GM21390 (cell line): ENCODE data around the gene GPBP1L1.
"Not testable (repeated sequence)": the region's sequence is repeated elsewhere in the genome, so short reads cannot be mapped to it uniquely, and the experiment has no call there.

Experiments used
- ATAC-seq: cut with Tn5 transposase; IDR thresholded peaks from one replicate; pipeline ENCODE4 v1.9.1; 2021; ENCODE audit not compliant: unreplicated experiment

GPBP1L1 gene, protein sequence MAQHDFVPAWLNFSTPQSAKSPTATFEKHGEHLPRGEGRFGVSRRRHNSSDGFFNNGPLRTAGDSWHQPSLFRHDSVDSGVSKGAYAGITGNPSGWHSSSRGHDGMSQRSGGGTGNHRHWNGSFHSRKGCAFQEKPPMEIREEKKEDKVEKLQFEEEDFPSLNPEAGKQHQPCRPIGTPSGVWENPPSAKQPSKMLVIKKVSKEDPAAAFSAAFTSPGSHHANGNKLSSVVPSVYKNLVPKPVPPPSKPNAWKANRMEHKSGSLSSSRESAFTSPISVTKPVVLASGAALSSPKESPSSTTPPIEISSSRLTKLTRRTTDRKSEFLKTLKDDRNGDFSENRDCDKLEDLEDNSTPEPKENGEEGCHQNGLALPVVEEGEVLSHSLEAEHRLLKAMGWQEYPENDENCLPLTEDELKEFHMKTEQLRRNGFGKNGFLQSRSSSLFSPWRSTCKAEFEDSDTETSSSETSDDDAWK

DNA sequence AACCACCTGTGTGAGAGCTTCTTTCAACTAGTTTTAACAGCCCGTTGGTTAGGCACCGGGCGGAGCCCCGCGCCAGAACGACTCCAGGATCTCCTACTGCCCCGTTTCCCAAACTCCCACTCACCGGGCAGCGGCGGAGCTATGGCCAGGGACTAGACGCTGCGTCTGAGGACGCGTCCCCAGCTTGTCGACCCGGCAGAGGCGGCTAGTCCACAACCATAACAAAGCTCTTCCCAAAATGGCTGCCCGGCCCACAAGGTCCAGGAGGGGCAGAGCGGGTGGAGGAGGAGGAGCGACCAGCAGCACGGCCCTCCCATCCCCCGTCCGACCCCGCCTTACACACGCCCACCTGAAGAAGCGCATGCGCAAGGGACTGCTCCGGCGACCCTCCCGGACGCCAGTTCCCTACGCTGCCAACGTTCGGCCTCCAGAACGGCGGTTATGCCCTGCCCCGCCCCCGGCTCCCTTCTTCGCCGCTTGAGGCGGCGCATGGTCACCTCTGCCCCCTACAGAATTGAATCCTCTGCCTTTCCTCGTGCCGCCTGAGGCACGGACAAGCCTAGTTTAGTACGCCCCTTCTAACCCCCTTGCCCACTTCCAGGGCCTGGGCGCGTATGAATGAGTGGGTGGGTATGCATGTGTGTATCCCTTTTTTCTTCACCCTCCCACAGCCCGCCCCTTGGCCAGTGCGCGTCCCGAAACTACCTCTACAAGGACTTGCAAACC lies at the start of gene GPBP1L1:
Gene GPBP1L1, minus strand, starts transcription at position 246 of the 726 bp plus-strand sequence. CDS start 27,446 bp downstream, outside the sequence.
- ATAC-seq = peak; percentile 58

DNA sequence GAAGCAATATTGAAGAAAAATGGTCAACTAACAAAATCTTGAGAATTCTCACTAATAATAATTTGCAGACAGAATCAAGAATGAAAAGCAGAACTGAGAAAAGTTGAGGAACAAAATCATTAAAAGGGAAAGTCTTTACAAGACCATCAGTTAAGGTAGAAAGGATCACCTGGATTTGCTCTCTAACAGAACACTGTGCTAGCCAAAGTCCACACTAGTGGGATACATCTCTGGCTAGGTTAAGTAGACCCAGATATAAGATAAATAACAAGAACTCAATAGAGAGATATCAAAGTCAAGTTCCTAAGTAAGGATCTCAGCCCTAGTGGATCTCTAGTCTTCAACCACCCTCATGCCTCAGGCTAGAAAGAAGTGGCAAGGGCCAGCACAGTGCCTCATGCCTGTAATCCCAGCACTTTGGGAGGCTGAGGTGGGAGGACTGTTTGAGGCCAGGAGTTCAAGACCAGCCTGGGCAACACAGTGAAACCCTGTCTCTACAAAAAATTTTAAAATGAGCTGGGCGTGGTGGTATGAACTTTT lies 44.5 kb upstream of the GPBP1L1 start:
- no peak for ATAC-seq

DNA sequence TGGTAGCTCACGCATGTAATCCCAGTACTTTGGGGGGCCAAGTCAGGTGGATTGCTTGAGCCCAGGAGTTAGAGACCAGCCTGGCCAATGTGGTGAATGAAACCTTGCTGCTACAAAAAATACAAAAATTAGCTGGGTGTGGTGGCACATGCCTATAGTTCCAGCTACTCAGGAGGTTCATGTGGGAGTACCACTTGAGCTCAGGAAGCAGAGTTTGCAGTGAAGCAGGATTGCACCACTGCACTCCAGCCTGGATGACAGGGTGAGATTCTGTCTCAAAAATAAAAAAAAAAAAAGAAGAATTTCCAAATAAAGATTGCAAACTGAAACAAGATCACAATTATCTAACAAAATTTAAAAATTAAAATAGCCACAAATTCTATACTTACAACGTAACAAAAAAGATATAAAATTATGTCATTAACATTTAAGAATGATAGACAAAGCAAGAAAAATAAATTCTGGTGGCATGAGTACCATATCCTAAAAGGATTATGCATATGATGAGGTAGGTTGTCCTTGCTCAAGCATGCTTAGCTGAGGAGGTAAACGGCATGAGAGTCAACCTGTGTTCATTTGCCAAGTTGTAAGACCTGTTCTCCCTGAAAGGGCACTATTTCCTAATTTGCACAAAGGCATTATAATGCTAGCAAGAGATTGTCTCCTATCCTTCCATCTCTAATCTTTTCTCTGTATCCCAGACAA lies 43.9 kb upstream of the GPBP1L1 start:
- ATAC-seq = no peak

DNA sequence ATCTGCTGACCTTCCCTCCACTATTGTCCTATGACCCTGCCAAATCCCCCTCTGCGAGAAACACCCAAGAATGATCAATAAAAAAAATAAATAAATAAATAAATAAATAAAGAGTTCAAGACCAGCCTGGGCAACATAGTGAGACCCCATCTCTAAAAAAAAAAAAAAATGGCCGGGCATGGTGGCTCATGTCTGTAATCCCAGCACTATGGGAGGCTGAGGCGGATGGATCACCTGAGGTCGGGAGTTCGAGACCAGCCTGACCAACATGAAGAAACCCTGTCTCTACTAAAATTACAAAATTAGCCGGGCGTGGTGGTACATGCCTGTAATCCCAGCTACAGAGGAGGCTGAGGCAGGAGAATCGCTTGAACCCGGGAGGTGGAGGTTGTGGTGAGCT lies 39.7 kb upstream of the GPBP1L1 start:
- not testable (repeated sequence) for ATAC-seq

DNA sequence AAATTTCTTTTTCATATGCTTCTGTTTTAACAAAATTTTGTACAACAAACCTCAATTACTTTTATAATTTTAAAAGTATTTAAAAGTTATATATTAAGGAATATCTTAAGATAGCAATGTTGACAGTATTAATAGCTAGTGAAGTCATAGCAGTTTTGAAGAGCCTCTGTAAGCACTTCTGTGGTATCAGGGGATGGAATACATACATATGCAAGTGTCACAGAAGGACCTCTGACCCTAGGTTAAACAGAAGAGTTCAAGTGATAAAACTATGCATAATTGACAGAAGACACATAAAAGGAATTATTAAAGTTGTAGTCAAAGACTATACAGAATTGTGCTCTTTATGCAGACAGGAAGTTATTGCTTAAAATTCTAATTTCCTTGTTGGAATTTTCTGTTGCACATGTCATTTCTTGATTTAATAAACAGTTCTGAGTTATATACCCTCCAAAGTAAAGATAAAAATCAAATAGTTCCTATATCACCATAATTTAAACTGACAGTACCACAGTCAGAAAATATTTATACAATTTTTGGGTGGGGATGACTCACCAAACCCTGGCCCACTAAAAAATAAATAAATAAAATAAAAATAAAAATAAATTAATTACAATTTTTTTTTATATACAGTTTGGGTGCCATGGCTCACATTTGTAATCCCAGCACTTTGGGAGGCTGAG lies 37.1 kb upstream of the GPBP1L1 start:
- no peak for ATAC-seq

DNA sequence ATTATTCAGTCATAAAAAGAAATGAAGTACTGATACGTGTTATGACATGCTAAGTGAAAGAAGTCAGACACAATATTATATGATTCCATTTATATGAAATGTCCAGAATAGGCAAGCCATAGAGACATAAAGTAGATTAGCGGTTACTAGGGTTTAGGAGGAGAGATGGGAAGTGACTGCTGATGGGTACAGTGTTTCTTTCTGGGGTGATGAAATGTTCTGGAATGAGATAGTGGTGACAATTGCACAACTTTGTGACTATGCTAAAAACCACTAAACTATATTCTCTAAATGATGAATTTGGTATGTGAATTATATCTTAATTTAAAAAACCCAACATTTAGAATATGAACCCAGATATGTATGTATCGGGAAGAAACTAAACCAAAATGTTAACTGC lies 36.5 kb upstream of the GPBP1L1 start:
- no peak for ATAC-seq

DNA sequence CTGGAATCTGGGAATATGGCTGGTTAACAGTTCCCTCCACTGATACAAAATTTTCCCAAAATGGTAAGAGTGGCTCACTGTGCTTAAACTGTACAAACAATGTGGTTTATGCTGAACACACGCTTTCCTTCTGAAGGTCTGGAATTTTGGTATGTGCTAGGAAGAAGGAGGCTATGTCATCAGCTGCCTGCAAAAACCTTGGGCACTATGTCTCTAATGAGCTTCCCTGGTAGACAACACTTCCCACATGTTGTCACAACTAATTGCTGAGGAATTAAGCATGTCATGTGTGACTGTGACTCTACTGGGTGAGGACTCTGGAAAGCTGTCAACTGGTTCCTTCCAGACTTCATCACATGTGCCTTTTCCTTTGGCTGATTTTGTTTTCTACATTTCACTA lies 34.9 kb upstream of the GPBP1L1 start:
- no peak for ATAC-seq

DNA sequence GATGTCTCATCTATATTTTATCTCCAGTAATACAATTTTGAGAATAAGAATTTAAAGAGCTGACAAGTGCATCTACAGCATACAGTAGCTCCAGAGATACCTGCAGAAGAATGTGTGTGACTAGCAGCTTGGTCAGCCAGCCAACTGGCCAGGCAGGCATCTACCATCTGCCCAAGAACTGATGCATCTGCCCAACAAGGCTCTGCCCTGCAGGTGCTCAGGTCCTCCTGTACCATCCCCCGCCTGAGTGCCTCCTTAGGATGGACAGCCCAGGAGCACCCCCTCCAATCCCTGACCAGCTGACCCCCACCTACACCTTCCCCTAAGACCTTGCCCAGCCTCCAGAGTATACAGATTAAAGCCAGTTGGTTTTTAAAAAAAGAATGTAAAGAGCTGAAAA lies 32.0 kb upstream of the GPBP1L1 start:
- no peak for ATAC-seq

DNA sequence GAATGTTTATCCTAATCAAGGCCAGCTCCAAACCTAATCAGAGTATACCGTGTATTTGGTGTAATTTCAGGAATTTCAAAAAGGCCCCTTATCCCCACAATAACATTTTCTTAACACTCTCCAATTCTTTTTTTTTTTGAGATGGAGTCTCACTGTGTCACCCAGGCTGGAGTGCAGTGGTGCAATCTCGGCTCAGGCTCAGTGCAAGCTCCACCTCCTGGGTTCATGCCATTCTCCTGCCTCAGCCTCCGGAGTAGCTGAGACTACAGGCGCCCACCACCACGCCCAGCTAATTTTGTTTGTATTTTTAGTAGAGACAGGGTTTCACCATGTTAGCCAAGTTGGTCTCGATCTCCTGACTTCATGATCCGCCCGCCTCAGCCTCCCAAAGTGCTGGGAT lies 31.1 kb upstream of the GPBP1L1 start:
- not testable (repeated sequence) for ATAC-seq

DNA sequence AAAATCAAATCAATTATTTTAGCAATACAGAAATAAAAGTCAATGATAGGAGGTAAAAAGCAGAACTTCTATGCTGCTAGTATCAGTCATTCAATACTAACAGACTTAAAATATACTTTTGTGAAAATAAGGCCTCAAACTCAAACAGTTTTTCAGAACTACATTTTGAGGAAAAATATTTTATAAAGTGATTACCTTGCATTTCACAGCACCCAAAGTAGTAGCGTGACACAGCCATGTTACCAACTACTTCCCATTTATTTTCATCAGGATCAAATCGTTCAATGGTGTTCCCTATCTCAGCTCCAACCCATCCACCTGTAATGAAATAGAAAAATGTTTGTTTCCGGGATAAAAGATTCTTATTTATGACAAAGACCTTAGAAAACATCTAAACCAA lies 30.4 kb upstream of the GPBP1L1 start:
- ATAC-seq = no peak

DNA sequence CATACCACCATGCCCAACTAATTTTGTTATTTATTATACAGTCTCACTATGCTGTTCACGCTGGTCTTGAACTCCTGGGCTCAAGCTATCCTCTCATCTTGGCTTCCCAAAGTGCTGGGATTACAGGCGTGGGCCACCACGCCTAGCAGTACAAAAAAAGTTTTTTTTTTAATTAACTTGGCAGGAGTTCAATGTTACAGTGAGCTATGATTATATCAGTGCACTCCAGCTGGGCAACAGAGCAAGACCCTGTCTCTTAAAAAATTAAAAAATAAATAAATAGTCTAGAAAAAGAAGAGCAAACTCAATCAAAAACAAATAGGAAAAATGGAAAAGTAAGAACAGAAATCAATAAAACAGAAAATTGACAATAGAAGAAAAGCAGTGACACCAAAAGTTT lies 27.4 kb upstream of the GPBP1L1 start:
- ATAC-seq = no peak

DNA sequence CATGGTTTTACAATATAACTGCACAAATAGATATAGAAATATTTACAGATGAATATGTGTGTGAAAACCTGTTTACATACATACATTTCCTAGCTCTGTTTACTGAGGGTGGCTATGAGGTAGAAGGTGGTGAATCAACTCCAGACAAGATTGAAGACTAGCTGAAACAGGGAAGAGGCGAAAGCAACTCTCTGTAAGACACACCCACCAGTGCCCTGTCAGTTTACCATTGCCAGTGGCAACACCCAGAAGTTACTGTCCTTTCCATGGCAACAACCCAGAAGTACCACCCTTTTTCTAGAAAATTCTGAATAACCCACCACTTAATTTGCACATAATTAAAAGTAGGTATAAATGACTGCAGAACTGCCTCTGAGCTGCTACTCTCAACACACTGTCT lies 18.3 kb upstream of the GPBP1L1 start:
- no peak for ATAC-seq

DNA sequence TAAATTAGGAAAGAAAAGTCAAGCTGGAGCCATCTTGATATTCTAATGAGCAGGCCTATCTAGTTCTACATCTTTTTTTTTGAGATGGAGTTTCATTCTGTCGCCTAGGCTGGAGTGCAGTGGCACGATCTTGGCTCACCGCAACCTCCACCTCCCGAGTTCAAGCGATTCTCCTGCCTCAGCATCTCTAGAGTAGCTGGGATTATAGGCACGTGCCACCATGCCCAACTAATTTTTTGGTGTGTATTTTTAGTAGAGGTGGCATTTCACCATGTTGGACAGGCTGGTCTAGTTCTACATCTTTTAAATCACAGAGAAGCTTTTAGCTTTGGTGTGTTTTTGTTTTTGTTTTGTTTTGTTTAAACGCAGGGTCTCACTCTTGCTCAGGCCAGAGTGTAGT lies 8.5 kb upstream of the GPBP1L1 start:
- no peak for ATAC-seq

DNA sequence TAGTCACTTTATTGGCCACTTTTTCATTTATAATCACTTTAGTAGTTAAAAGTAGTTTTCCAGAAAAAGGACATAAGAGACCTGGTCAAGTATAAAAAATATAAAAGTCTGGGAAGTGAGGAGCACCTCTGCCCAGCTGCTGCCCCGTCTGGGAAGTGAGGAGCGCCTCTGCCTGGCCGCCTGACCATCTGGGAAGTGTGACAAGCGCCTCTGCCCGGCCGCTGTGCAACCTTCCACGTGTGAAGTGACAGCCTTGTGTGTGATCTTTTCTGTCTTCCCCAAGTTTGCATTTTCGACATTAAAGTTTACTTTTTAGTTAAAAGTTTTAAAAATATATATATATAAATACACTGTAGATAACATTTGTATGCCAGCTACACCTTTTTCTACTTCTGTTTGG lies 7.5 kb upstream of the GPBP1L1 start:
- ATAC-seq = not testable (repeated sequence)

DNA sequence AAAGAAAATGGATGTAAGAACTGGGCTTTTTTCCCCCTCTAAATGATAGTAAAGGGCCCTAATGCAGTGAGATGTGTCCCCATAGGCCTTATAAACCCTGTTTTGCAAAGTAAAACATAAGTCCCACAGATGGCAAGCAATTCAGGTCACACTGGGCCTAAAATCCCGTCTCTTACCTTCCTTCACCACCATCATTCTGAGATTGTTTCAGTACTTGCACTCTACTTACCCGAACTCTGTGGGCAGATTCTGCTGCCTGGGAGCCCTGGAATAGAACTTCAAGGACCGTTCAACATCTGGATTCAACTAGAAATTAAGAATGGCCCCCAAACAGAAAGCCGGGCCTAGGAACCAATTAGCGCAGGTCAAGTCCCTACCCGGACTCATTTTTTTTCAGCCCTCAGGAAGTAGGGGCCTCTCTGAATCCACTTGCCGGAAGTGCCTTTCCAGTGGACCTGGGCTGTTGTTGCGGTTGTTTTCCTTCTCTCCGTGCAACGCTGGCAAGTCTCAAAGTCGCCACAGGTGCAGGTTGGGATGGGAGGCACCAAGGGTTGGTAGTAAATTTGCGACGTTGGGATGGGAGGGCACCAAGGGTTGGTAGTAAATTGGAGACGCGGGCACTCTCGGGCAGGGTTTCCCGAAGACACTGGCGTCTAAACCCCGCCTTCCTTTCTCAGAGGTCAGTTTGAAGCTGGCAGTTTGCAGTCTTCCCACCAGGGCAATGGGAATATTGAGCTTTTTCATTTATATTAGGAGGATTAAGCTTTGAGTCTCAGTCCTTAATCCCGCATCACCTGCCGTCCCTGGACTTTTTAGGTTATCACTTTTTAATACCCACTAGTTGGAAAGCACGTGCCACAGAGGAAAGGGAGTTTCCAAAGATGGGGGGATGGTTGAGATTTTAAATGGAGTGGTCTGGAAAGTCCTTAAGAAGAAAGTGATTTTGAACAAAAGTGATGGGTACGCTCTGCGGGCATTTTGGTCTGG lies 1.7 kb upstream of the GPBP1L1 start, which contains the start of gene TMEM69:
Gene TMEM69, plus strand, starts transcription at position 428 of the 987 bp plus-strand sequence. CDS start 2,888 bp downstream, outside the sequence.
- no peak for ATAC-seq

DNA sequence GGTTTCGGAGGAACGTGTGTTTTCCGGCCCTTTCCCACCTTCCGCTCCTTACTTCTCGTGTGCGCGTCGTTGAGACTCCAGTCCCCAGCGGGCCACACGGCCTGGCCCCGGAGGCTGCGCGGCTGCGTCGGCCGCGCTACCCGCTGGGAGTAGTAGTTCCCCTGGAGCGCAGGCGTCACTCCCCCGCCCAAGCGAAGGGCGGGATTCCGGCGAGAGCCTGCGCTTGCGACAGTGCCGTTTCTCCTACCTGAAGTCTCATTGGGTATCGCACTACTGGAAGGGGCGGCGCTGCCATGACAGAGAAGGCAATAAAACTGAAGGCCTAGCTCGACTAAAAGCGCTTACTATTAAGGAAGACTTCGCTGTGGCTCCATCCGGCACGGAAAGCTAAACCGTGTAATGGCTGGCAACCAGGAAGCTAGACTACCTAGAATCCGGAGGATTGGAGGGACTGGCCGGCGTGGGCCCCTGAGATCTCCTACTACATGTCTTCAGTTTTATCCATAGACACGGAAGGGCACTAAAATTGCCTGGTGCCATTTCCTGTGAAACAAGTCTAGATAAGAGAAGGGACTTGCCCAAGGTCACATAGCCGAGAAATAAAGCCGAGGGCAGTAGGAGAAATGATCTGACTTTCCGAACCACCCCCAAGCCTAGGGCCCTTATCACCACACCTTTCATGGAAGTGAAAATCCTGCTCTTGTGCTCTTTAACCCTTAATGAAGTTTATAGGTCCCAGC lies 851 bp upstream of the GPBP1L1 start:
- peak; percentile 80 for ATAC-seq

DNA sequence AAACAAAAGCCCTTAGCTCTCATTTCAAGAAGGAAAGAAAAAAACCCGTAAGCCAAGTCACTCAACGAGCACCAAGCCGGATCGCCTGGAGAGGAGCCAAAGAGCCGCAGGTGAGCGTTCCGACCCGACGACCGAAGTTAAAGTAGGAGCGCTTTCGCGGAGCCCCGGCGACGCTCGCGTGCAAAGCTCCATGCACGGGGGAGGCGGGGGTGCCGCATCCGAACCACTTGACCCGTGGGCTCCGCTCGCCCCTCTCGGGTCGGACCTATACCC lies 382 bp downstream of the GPBP1L1 start:
- peak; percentile 6 for ATAC-seq

DNA sequence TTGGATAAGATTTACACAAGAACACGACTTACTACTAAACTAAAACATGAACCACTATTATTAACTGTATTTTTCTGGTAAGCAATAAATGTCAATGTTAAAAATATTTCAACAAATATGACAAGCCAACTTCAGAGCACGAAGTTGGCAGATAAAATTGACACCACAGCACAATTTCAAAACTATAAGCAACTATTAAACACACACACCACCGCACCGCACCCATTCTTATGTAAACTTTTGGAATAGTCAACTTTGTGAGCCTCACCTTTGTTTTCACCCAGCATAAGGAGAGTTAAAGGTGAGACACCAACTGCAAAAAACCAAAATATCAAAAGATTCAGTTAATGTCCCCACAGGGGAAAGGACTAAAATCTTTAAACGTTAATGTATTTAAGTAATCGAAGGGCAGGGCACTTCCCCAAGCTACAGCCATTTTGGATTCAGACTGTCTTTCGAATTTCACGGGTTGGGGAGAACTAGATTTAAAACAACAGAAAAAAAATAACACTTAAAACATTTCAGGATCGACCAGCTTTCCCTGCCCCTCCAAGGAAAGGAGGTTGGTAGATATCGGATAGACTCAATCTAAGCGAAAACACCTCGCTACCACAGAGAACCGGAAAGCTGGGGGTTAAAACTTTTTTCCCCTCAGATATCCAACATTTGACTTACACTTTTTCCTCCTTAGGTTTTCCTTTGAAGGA lies 872 bp downstream of the GPBP1L1 start:
- no peak for ATAC-seq
